HG03045 (cell line): Measurements from ENCODE around the gene TMEM237.
A peak's percentile ranks its signal among the peaks of the same experiment; 100 is the strongest.
"Not testable (repeated sequence)": the region's sequence is repeated elsewhere in the genome, so short reads cannot be mapped to it uniquely, and the experiment has no call there.

Source experiments
- ATAC-seq: cut with Tn5 transposase; IDR thresholded peaks from one replicate; pipeline ENCODE4 v1.9.1; 2021; ENCODE audit warnings: mild to moderate bottlenecking, moderate library complexity; ENCODE audit not compliant: unreplicated experiment

TMEM237 gene, protein sequence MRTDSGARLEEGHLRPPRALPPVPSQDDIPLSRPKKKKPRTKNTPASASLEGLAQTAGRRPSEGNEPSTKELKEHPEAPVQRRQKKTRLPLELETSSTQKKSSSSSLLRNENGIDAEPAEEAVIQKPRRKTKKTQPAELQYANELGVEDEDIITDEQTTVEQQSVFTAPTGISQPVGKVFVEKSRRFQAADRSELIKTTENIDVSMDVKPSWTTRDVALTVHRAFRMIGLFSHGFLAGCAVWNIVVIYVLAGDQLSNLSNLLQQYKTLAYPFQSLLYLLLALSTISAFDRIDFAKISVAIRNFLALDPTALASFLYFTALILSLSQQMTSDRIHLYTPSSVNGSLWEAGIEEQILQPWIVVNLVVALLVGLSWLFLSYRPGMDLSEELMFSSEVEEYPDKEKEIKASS

DNA sequence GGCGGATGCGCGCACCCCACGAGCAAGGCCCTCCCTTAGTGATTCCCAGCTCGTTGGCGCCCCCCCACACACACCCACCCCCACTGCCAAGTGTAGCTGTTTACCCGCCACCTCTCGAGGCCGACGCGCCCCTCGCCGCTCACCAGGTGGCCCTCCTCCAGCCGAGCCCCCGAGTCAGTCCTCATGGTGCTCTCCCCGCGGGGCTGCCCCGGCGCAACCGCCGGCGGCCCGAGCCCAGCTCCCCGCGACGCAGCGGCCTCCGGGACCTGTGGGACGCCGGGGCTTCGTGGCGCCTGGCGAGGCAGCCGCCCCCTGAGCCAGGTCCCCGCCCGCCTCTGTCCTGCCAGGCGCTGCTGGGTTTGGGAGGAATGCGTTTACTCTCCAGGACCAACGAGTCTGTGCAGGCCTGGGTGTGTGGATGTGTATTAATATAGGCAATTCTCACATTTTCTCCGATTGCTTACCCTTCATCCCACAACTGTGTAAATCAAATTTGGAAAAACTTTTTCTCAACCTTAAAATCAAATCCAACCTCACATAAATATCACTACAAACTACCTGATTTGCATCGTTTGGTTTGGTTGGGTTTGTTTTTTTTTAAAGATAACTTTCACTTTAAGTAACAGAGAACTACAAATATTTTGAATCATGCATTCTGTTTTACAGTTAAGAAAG lies at the start of gene TMEM237:
Gene TMEM237 (minus strand): TSS at position 288 of the 675 bp plus-strand sequence. CDS start 103 bp downstream, at position 185.
- ATAC-seq = peak; percentile 44

DNA sequence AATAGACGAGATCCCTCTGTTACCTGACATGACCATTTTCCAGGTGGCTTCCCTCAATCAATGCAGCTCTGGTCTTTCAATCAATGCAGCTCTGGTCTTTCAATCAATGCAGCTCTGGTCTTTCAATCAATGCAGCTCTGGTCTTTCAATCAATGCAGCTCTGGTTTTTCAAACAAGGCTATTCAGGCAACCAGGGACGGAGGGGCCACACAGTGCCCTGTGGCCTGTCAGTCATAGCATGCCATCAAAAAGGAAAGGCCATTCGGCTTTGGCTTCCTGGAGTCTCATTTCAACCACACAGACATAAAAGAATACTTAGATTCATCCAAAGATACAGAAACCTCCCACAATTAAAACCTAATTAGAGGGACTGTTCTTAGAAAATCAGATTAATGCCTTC lies 41.9 kb upstream of the TMEM237 start:
- ATAC-seq = no peak

DNA sequence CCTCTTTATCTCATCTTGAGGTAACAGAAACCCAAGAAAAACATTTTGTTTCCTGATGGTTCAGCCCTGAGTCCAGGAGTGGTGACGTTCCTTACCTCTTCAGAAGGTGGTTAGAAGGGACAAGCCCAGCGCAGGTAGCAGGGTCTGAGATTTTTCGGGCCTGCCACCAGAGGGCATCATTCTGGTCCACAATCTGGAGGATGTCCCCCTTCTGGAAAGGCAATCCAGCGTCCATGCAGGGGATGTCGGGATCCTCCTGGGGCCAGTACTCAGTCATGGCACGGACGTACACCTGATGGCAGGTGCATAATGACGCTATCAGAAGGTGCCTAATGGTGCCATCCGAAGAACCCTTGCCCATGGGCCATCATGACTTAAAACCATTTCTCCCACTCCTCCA lies 37.4 kb upstream of the TMEM237 start:
- no peak for ATAC-seq

DNA sequence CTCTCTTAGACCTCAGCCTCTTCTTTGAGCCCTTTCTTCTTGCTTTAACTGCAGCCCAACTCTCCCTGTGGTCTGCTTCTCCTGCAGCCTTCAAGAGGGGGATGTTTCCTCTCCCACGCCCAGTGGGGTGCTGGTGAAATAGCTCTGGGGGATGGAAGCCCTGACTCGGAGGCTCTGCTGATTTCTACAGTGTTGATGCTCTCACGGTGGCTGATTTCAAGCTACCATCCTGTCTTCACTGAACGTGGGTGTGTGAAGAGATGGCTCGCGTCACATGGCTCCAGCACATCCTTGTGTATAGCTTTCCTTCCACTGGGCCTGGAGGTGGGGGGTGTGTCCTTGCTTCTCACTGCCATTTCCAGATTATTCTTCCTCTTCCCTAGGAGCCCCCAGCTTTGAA lies 35.1 kb upstream of the TMEM237 start:
- no peak for ATAC-seq

DNA sequence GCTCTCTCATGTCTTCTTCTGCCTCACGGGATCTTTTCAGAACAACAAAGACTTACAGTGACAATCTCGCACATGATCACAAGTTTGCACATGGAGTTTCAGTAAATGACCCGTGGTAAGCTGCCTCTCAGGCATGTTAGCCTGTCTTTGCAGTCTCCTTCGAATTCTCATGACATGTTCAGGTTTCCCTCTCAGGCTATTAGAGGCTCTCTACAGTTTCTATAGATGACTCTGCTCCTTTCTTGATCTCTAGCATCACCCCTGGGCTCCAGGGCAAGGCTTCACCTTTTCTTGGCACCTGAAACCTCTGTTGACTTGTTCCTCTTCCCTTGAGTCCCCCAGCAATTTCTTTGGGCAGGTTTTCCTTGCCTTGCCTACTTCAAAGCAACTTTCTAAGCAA lies 32.2 kb upstream of the TMEM237 start:
- ATAC-seq = no peak

DNA sequence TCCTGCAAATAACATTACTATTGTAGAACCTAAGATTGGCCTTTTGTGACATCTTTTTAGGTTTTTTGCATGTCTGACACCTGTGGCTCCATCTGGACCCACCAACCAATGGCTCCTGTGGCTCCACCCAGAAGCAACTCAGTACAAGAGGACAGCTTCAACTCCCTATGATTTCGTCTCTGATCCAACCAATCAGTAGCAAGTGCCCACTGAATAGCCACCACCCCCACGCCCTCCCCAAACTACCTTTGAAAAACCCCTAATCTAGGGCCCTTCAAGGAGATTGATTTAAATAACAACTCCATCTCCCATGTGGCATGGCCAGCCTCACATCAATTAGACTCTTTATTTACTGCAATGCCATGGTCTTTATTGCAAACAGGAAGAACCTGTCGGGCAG lies 31.5 kb upstream of the TMEM237 start:
- ATAC-seq = no peak

DNA sequence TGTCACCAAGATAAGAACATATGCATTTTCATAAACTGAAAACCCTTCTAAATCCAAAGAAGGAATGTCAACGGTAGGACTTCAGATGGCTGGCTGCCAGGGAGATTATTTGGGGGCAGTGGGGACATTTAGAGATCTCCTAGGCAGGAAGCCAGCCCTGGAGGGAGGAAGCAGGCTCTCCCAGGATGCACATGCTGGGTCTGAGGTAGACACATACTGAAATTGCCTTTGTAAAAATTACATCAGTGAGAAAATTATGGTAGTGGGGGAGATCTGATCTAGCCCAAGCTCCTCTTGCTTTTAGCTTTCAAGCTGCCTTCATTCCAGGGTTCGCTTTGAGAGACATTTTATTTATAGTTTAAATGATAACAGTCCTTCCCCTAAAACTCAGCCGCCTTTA lies 31.0 kb upstream of the TMEM237 start:
- no peak for ATAC-seq

DNA sequence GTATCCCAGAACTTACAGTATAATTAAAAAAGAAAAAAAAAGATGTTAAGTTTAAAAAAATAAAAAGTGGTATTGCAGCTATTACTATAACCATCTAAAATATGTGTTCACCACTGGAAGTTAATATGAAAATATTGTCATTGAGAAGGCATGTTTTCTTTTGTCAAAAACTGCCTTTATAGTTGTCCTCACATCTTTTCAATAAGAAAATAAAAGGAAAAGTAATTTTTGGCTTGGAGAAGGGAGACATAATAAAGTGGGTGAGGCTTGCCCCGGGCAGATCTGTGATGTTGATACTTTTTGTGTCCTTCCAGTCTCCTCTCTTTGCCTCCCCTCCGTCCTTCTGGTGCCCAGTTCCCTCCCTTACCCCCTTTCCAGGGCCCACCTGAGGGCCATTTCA lies 30.2 kb upstream of the TMEM237 start:
- no peak for ATAC-seq

DNA sequence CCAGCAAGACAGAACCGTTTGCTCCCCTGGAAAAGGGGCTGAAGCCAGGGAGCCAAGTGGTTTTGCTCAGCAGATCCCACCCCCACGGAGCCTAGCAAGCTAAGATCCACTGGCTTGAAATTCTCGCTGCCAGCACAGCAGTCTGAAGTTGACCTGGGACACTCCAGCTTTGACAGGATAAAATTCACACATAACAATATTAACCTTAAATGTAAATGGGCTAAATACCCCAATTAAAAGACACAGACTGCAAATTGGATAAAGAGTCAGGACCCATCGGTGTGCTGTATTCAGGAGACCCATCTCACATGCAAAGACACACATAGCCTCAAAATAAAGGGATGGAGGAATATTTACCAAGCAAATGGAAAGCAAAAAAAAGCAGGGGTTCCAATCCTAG lies 27.9 kb upstream of the TMEM237 start:
- ATAC-seq = not testable (repeated sequence)

DNA sequence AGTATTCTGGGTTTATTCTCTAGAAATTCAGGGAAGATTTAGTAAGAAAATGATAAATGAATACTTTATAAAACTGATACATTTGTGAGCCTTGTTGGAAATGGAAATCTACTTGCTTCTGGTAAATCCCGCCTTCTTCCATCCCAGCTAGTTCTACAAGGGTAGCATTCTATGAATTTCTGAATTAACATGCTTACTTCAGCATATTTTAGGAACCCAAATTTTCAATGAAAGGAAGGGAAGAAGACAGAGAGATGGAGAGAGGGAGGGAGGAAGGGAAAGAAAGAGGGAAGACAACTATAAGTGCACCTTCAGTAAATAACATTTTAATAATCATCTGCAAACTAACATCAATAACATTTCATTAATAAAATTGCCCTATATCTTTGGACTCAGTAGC lies 26.6 kb upstream of the TMEM237 start:
- no peak for ATAC-seq

DNA sequence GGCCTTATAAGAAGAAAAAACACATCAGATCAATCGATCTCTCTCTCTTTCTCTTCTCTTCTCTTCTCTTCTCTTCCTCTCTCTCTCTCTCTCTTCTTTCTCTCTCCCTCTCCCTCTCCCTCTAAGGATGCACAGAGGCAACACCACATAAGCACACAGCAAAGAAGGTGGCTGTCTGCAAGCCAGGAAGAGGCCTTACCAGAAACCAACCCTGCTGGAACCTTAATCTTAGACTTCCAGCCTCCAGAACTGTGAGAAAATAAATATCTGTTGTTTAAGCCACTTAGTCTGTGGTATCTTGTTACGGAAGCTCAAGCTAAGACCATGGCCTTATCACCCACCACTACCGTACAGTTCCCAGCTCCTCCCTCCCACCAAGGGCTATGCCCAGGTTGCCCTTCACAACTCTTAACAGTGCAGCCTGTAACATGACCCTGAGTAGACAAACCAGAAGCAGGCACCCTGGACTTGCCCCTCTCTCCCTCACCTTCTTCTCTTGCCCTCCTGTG lies 25.2 kb upstream of the TMEM237 start:
- no peak for ATAC-seq

DNA sequence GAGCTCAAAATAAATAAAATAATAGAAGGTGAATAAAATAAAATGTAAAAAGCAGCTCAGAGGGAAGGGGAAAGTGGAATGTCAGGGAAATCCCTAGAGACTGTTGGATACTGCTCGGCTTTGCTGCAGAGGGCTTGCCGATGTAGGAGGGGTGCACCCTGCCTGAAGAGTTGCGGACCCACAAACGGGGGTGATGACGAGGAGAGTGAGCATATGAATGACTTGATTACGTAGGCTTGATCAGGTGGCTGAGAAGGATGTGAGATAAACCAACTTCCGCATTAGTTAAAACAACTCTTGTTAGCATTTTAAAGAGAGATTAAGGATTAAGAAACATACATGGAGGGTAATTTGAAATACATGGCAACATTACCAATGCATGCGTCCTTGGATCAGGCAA lies 21.0 kb upstream of the TMEM237 start:
- no peak for ATAC-seq

DNA sequence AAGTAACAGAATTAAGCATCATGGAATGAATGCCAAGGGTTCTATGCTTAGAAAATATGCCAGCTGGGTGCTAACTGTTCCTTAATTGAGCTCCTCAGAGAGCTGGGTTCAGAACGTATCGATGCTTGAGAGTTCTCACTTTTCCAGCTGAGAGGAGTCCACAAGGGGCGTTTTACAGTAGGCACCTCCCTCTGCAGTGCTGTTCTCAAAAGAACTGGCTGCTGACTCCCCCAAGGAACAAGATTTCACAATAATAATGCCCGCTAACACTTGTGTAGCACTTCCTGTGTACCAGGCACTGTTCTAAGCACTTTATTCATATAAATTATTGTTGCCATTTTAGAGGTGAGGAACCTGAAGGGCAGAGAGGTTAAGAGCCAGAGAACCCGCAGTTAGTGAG lies 18.1 kb upstream of the TMEM237 start:
- no peak for ATAC-seq

DNA sequence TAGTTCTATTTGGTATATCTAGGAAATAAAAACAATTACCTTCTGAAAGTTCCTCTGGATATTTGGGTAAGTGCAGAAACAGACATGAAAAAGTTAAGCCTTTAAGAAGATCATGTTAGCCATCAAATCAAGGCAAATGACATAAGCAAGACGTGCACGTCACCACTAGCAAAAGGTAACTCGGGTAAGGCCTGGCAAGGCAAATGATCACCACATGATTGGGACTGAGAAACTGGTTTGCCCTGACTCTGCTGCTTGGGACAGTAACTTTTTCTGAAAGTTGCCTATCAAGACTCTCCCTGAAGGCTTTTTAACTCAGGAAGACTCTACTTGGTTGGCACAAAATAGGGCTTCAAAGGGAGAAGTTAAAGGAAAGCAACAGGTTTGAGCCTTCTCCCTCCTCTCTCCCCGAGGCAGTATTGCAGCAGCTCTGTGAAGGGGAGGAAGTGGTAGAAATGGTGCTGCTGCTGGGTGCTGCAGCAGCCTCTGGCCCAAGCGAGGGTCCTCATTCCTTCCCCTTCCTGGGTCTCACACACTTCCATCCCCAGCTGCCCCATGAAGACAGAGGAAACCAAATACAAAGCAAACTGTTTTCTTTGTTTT lies 17.1 kb upstream of the TMEM237 start:
- no peak for ATAC-seq

DNA sequence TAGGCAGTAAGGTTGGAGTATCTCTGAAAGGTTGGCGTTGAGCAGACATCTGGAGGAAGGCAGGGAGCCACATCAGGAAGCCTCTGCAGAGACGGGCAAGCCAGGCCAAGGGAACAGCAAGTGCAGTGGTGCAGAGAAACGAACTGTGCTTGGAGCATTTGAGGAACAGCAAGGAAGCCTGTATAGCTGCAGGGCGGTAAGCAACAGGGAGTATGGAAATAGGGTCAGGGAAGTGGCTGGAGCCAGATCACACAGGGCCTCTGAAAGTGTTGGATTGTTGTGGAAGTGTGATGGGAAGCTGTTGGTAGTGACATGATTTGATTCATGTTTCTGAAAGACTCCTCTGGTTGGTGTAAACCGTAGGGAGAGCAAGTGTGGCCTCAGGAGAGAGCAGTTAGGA lies 13.4 kb upstream of the TMEM237 start:
- no peak for ATAC-seq

DNA sequence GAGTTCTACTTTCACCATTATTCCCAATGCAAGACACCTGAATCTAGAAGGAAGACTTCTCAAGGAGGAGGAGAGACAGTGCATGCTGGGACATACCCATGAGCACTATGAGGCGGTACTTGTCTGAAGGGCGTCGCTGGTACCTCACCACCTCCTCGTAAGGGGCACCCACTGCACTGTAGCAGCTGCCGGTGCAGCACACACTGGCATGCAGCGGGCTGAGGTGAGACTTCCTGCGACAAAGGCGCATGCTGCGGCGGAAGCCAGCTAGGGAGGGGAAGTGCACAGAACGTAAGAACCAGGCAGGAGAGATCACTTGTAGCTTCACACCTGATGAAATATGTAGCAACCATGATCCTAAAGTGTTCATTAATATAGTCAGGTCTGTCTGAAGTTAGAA lies 12.8 kb upstream of the TMEM237 start:
- no peak for ATAC-seq

DNA sequence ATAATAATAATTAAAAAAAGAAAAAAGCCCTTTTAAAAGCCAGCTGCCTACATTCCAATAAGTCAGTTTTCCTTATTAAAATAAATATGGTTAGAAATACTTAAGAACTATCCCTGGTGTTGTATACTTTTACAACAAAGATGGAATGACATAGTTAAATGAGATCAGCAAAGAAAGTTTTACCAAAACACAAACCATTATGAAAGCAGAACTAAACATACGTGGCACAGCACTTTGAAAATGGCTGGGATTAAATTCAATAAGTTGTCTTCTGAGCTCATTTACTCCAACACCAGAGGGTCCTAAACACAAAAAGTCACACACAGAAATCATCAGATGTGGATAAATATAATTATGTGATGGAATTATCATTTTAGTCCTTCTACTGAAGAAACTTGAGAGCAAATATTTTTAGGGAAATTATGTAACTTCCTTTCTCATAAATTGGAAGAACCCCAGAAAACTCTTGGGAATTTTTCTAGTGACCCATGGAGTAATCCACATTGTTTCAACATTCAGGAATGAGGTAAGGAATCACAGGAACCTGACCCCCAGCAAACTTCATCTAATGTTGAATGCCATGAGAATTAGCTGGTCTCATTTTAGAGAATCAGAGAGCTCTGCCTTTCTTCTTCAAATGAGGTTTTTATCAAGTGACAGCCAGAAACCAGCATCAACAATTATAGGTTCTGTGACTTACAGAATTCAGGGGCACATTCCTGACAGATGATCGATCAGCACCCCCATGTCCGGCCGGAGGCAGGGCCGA lies 11.5 kb upstream of the TMEM237 start:
- no peak for ATAC-seq

DNA sequence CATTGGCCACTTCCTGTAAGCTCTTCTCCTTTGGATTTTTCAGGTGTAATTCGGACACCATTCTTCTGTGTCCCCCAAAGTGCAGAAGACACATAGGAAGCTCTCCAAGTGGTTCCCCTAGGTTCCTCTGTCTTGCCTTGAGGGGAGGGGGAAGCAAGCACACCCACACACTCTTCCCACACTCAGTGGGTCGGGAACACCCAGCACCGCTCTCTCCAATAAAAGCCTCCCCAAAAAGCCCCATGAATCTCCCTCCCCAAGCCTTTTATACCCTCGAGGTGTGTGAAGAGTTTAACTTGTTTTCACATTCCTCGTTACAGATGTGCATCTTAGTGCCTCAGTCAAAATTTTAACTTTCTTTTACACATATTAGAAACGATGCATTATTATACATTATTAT lies 9.9 kb upstream of the TMEM237 start:
- no peak for ATAC-seq

DNA sequence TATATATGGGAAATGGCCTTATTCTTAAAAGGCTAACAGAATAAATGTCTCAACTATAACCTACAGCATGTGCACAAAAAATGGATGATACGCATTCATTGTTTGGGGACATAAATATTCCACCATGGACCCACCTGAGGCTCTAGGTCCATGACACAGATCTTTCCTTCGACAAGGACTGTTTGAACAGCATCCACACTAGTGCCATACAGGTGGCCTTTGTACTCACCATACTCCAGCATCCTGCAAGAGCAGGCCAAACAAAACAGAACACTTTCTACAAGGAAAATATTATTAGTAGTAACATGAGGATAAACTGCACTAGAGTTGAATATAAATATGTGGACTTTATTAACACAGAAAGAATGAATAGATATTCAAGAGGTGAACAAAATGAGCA lies 6.1 kb upstream of the TMEM237 start:
- ATAC-seq = no peak

DNA sequence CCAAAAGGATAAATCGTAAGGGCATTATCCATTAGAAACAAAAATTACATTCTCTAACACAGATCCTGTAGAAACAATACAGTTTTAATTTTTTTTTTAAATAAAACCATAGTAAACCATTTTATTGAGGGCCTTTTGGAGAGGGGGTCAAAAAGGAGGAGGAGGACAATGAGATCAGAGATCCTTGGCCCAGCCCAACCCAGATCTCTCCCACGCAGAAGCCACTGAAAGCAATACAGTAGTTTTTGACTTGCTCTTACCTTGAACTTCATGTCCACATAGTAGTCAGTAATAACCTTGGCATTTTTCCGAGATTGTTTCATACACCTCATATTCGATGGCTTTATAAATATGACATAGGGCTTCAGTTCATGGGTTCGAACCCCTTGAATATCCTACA lies 4.1 kb upstream of the TMEM237 start:
- no peak for ATAC-seq

DNA sequence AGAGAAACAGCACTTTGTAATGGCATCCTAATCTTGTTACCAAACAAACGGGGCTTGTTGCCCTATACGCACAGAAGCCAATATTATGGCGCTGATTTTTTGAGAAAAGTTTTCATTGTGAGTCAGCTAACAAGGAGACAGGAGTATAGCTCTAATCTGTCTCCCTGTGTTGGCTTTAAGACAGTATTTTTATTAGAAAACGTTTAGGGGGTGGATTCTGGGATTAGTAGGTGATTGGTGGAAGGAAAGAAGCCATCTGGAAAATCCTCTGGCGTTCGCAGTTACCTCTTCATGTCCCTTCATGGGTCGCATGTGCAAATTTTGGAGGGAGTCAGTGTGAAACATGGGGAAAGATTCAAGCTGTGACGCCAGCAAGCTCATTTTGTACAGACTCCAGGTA lies 698 bp upstream of the TMEM237 start:
- ATAC-seq = no peak
